ENCODE data around the gene OR52I2.

OR52I2 gene

GRCh38 chr11:4581443-4581842 lies at the start of gene OR52I2:
Gene OR52I2, plus strand, starts transcription at chr11:4581743.
- DNase-seq (ENCODE audit: low read depth, low spot score) = no peak

GRCh38 chr11:4539603-4540219 lies 41.8 kb upstream of the OR52I2 start:
- no peak for DNase-seq (ENCODE audit: low read depth, low spot score)

- DNase-seq (ENCODE audit: low read depth, low spot score) = no peak
Measured at GRCh38 chr11:4541071-4541470, 40.5 kb upstream of the OR52I2 start.

- DNase-seq (ENCODE audit: low read depth, low spot score) = no peak
Measured at GRCh38 chr11:4543561-4543960, 38.0 kb upstream of the OR52I2 start.

GRCh38 chr11:4544891-4545290 lies 36.7 kb upstream of the OR52I2 start, which contains the start of gene OR52M1:
Gene OR52M1, plus strand, starts transcription at chr11:4545191. Its CDS starts 0 bp downstream, at chr11:4545191.
- no peak for DNase-seq (ENCODE audit: low read depth, low spot score)

GRCh38 chr11:4546878-4547277 lies 34.7 kb upstream of the OR52I2 start:
- DNase-seq (ENCODE audit: low read depth, low spot score) = no peak

GRCh38 chr11:4547416-4547815 lies 34.1 kb upstream of the OR52I2 start:
- DNase-seq (ENCODE audit: low read depth, low spot score) = no peak

GRCh38 chr11:4551346-4551979 lies 30.1 kb upstream of the OR52I2 start:
- no peak for DNase-seq (ENCODE audit: low read depth, low spot score)

- DNase-seq (ENCODE audit: low read depth, low spot score) = no peak
Measured at GRCh38 chr11:4559527-4560440, 21.8 kb upstream of the OR52I2 start.

- DNase-seq (ENCODE audit: low read depth, low spot score) = no peak
Measured at GRCh38 chr11:4560467-4560866, 21.1 kb upstream of the OR52I2 start.

- no peak for DNase-seq (ENCODE audit: low read depth, low spot score)
Measured at GRCh38 chr11:4565371-4565770, 16.2 kb upstream of the OR52I2 start.

GRCh38 chr11:4569075-4569474 lies 12.5 kb upstream of the OR52I2 start:
- no peak for DNase-seq (ENCODE audit: low read depth, low spot score)

GRCh38 chr11:4576880-4577279 lies 4.7 kb upstream of the OR52I2 start:
- DNase-seq (ENCODE audit: low read depth, low spot score) = no peak

- DNase-seq (ENCODE audit: low read depth, low spot score) = no peak
Measured at GRCh38 chr11:4577761-4578160, 3.8 kb upstream of the OR52I2 start.

- DNase-seq (ENCODE audit: low read depth, low spot score) = no peak
Measured at GRCh38 chr11:4578624-4579023, 2.9 kb upstream of the OR52I2 start.

- DNase-seq (ENCODE audit: low read depth, low spot score) = no peak
Measured at GRCh38 chr11:4580124-4580523, 1.4 kb upstream of the OR52I2 start.

- DNase-seq (ENCODE audit: low read depth, low spot score) = no peak
Measured at GRCh38 chr11:4589017-4589416, 7.5 kb downstream of the OR52I2 start.

- DNase-seq (ENCODE audit: low read depth, low spot score) = no peak
Measured at GRCh38 chr11:4593739-4594138, 12.2 kb downstream of the OR52I2 start, which contains the start of gene OR52I1. Gene OR52I1, plus strand, starts transcription at chr11:4594039. Its CDS starts 0 bp downstream, at chr11:4594039.

- DNase-seq (ENCODE audit: low read depth, low spot score) = no peak
Measured at GRCh38 chr11:4605057-4605456, 23.5 kb downstream of the OR52I2 start.

- DNase-seq (ENCODE audit: low read depth, low spot score) = no peak
Measured at GRCh38 chr11:4606231-4607015, 24.9 kb downstream of the OR52I2 start.

- no peak for DNase-seq (ENCODE audit: low read depth, low spot score)
Measured at GRCh38 chr11:4607096-4607495, 25.6 kb downstream of the OR52I2 start.

All from iPS DF 19.7 (cell line).